Cortex of kidney (tissue), 1 donor: Measurements from ENCODE around the gene INA.
"Not testable (repeated sequence)": the region's sequence is repeated elsewhere in the genome, so short reads cannot be mapped to it uniquely, and the experiment has no call there.

Source experiments
- DNase-seq: peaks from one replicate; lab custom pipeline; 2025; lab: John Stamatoyannopoulos, UW

The INA gene

DNA sequence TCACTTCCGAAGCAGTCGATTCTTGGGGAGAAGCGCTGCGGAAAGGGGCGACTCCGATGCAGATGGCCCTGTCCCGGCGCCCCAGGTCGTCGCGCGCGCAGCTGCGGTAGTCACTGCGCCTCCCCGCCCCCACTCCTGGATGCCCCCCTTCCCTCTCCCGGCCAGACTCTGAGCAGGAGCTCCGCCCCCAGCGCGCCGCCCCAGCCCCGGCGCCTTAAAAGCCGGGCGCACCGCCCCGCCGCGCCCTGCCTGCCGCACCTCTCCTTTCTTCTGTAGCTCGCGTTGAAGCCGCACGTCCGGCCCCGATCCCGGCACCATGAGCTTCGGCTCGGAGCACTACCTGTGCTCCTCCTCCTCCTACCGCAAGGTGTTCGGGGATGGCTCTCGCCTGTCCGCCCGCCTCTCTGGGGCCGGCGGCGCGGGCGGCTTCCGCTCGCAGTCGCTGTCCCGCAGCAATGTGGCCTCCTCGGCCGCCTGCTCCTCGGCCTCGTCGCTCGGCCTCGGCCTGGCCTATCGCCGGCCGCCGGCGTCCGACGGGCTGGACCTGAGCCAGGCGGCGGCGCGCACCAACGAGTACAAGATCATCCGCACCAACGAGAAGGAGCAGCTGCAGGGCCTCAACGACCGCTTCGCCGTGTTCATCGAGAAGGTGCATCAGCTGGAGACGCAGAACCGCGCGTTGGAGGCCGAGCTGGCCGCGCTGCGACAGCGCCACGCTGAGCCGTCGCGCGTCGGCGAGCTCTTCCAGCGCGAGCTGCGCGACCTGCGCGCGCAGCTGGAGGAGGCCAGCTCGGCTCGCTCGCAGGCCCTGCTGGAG, at the start of gene INA:
Gene INA, plus strand, starts transcription at position 243 of the 817 bp plus-strand sequence. Its CDS starts 74 bp downstream, at position 317.
- DNase-seq, result no peak

DNA sequence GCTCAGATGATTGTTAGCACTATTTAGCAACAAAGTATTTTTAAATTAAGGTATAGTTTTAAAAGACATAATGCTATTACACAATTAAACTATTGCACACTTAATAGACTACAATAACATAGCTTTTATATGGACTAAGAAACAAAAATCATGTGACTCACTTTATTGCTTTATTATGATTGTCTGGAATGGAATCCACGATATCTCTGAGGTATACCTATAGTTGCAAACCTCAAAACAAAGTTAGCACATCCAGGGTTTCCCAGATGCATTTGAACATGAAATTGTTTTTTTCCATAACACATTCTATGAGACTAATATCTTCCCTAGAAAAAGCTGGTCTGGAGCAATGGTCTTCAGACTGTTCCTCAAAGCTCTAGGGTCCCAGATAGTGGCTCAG, 49.5 kb upstream of the INA start:
- no peak for DNase-seq

GRCh38 chr10:103231047-103231551, 45.8 kb upstream of the INA start:
- no peak for DNase-seq

GRCh38 chr10:103232131-103232673, 44.7 kb upstream of the INA start:
- DNase-seq, result no peak

DNA sequence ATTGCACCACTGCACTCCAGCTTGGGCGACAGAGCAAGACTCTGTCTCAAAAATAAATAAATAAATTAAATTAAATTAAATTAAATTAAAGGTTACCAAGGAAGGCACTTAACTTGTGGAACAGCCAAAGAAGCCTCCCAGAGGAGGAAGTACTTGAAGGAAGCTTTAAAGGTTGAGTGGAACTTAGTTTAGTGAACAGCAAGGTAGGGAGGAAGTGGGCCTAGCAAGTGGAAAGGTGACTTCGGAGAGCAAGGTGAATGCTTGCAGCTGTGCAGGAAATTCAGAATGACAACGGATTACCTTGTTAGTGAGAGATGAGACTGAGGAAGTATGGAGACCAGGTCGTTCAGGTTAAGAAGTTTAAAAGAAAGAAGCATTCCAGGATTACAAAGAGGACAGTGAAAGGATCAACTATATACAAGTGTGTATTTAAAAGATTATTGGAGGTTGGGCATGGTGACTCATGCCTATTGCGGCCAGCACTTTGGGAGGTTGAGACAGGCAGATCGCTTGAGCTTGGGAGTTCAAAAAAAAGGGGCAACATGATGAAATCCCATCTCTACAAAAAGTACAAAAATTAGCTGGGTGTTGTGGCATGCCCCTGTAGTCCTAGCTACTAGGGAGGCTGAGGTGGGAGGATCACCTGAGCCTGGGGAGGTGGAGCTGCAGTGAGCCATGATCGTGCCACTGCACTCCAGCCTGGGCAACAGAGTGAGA, 44.0 kb upstream of the INA start:
- no peak for DNase-seq

DNA sequence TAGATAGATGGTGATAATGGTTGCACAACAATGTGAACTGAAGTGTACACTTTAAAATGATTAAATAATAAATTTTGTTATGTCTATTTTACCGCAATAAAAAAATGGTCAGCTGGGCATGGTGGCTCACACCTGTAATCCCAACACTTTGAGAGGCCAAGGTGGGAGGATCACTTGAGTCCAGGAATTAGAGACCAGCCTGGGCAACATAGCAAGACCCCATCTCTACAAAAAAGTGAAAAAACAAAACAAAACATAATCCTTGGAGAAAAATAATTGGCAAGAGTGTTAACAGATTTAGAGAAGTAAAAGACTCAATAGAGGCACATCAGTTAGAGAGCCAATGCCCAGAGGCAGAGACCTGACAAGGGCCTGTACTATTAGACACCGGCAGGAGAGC, 41.2 kb upstream of the INA start:
- DNase-seq, result no peak

- no peak for DNase-seq
These were observed 38.3 kb upstream of the INA start for GRCh38 chr10:103238506-103239252.

DNA sequence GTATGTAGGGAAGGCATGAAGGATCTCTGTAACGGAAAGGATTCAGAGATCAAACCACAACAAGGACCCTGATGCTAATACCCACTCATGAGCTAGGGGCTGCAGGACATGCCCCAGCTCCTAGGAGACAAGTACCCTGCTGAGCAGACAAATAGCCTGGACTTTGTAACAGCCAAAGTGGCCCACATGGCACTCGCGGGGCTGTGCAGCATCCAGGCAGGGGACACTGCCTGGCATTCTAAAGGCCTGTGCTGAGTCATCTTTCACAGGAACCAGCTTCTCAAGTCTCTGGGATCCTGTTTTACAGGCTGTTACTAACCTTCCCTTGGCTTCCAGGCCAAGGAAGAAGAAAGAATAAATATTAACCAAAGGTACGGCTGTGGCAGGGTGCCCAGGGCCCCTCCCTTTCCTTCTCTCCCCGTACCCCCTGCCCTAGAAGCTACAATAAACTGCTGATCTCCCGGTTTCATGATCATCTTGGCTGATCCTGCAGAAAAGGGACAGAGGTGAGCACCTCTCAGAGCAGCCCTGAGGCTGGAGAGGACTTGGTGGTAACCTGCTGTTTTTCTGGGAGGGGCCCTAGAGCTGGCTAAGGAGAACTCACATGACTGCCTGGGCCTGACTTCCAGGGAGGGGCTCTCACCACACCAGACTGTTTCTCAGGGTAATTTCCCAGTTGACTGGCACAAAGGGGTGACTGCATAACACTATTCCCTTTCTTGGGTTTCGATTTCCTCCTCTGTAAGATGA, 35.5 kb upstream of the INA start:
- no peak for DNase-seq

DNA sequence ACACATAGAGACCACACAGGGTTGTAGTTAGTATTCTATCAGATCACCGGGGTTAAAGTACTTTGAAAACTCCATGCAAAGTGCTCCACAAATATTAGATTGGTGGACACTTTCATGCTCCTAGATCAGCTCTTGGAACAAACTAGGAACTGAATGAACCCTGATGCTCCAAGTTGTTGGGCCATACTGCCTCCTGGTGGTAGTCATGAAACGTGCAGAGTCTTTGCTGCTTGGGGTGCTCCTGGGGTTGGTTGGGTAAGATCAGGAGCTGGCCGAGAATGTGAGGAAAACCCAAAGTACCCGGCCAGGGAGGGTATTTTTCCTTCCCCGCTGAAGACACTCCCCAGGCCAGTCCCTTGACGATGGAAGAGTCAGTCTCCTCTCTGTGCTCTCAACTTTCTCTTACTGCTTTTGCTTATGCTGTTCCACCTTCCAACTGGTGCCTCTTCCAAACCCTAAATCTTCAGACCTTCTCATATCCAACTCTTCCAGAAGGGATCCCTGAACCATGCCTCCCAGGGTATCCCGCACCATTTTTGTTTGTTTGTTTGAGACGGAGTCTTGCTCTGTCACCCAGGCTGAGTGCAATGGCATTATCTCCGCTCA, 32.2 kb upstream of the INA start:
- DNase-seq, result no peak

DNA sequence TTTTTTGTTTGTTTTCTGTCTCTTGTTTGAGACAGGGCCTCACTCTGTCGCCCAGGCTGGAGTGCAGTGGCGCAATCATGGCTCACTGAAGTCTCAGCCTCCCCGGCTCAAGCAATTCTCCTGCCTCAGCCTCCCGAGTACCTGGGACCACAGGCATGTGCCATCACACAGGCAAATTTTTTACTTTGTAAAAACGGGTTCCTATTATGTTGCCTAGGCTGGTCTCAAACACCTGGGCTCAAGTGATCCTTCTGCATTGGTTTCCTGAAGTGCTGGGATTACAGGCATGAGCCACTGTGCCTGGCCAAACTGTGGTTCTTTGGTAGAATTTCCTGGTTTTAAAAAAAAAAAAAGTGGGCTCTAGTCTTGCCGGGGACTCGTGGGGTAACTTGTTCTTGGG, 31.4 kb upstream of the INA start, which contains the start of gene RPEL1:
Gene RPEL1, plus strand, starts transcription at position 301 of the 400 bp plus-strand sequence. CDS start 110 bp downstream, outside the sequence.
- DNase-seq, result not testable (repeated sequence)

DNA sequence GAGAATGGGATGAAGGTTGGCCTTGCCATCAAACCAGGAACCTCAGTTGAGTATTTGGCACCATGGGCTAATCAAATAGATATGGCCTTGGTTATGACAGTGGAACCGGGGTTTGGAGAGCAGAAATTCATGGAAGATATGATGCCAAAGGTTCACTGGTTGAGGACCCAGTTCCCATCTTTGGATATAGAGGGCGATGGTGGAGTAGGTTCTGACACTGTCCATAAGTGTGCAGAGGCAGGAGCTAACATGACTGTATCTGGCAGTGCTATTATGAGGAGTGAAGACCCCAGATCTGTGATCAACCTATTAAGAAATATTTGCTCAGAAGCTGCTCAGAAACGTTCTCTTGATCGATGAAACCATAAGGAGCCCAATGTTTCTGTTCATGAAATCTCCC, 30.6 kb upstream of the INA start:
- no peak for DNase-seq

DNA sequence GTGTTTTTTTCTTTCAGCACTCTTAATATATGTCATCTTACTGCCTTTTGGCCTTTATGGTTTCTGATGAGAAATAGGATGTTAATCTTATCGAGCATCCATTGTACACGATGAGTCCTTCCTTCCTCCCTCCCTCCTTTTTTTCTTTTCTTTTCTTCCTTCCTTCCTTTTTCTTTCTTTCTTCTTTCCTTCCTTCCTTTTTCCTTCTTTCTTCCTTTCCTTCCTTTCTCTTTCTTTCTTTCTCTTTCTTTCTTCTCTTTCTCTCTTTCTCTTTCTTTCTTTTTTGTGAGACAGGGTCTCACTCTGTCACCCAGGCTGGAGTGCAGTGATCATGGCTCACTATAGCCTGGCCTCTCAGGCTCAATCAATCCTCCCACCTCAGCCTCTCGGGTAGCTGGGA, 22.8 kb upstream of the INA start:
- DNase-seq, result no peak

GRCh38 chr10:103254538-103255325, 22.2 kb upstream of the INA start:
- no peak for DNase-seq

GRCh38 chr10:103256613-103257012, 20.3 kb upstream of the INA start:
- DNase-seq, result no peak

GRCh38 chr10:103257812-103258211, 19.1 kb upstream of the INA start:
- DNase-seq, result no peak

DNA sequence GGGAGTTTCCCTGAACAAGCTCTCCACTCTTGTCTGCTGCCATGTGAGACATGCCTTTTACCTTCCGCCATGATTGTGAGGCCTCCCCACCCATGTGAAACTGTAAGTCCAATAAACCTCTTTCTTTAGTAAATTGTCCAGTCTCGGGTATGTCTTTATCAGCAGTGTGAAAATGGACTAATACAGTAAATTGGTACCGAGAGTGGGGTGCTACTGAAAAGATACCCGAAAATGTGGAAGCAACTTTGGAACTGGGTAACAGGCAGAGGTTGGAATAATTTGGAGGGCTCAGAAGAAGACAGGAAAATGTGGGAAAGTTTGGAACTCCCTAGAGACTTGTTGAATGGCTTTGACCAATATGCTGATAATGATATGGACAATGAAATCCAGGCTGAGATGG, 18.0 kb upstream of the INA start:
- not testable (repeated sequence) for DNase-seq

DNA sequence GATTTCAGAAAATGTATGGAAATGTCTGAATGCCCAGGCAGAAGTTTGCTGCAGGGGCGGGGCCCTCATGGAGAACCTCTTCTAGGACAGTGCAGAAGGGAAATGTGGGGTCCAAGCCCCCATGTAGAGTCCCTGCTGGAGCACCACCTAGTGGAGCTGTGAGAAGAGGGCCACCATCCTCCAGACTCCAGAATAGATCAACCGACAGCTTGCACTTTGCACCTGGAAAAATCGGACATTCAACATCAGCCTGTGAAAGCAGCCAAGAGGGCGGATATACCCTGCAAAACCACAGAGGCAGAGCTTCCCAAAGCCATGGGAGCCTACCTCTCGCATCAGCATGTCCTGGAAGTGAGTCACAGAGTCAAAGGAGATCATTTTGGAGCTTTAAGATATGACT, 16.9 kb upstream of the INA start:
- DNase-seq, result no peak

GRCh38 chr10:103262229-103262628, 14.7 kb upstream of the INA start:
- DNase-seq, result no peak

GRCh38 chr10:103265717-103266329, 11.1 kb upstream of the INA start:
- DNase-seq, result no peak

DNA sequence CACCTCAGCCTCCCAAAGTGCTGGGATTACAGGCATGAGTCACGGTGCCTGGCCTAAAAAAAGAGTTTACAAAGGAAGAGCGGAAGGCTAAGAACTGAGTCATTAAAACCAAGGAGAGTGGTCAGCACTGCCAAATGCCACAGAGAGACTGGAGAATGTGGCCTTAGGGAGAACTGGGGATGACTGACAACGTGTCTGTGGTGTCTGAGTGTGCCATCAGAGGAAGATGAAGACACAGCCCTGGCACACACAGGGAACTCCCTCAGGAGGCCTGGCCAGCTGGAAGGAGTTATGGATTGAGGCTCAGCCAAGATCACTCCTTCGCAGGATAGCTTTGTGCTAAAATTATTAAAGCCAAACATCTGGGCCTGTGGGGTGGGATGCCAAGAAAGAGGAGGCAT, 3.9 kb upstream of the INA start:
- DNase-seq, result no peak
